Non-pigmented ciliary epithelial cell (primary cell): Measurements from ENCODE around the gene TGFBR1.
"Not testable (repeated sequence)": the region's sequence is repeated elsewhere in the genome, so short reads cannot be mapped to it uniquely, and the experiment has no call there.

Source experiments
- DNase-seq: peaks from one replicate; pipeline ENCODE4 v3.0.0-alpha.2; 2010; ENCODE audit warnings: low read depth

TGFBR1 gene

GRCh38 chr9:99189887-99190596, 85.1 kb downstream of the TGFBR1 start:
- no peak for DNase-seq

DNA sequence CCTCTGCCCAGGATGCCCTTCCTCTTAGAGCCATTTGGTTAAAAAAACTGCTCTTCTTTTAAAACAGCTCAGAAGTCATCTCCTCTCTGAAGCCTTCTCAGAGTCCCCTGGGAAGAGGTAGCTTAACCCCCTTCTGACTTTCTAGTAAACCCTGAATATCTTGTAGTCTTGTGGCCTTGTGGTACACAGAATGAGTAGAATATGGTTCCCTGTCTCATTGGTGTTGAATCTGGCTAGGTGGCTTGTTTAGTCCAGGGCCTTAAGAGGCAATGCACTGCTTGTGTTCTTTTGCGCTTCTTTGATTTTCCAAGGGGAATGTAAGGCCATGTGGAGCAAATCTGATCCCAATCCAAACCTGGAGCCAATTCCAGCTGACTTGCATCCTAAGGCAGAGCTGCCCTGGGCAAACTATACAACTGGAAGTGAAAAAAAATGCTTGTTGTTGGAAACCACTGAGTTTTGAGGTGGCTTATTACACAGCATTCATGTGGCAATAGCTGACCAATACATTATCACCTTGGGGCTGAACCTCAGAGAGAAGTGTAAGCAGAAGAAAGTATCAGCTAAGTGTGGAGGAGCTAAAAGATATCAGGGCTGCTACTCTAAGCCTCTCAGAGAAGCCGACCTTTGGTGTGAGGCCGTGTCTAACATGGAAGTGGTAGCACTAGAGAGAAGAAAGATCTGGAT, 85.8 kb downstream of the TGFBR1 start:
- no peak for DNase-seq

DNA sequence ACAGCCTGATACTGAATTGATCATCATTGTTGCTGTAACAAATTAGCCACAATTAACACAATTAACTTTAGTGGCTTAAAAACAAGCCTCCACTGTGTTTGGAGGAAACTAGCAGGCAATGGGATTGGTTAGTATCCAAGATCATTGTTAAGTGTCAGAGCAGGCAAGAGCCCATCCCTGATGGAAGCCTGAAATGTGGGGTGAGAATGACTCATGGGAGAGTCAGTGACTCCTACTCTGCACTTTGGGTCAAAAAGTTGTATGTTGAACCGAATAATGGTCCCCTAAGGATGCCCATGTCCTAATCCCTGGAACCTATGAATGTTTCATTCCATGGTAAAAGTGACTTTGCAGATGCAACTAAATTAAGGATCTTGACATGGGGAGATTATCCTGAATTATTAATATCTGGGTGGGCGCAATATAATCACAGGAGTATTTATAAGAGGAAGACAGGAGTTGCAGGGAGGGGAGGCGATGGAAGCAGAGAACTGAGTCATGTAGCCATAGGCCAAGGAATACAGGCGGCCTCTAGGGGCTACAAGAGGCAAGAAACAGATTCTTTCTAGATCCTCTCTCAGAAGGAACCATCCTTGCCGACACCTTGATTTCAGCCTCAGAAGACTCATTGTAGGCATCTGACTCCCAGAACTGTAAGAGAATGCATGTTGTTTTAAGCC, 88.0 kb downstream of the TGFBR1 start:
- no peak for DNase-seq

- DNase-seq, result no peak
These were observed 88.5 kb downstream of the TGFBR1 start for GRCh38 chr9:99193466-99193821.

- not testable (repeated sequence) for DNase-seq
These were observed 91.6 kb downstream of the TGFBR1 start for GRCh38 chr9:99196484-99196883.

- DNase-seq, result no peak
These were observed 92.3 kb downstream of the TGFBR1 start for GRCh38 chr9:99197124-99197630.

DNA sequence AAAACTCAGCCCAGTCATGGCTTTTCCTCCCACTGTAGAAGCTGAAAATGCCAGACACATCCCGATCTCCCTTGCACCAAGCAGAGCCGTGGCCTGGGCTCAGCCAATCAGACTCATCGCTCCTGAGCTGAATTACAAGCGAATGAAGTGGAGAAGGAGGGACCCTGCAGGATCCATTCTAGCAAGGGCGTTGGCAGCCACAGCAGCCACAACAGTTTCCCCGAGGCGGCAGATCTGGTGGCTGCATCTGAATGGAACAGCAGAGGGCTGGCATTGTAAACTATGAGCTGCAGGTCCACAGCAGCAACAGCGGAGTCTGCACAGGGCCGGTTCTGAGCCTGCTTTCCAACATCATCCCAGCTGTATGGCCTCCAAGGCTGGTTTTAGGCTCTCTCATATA, 93.1 kb downstream of the TGFBR1 start:
- DNase-seq, result no peak

DNA sequence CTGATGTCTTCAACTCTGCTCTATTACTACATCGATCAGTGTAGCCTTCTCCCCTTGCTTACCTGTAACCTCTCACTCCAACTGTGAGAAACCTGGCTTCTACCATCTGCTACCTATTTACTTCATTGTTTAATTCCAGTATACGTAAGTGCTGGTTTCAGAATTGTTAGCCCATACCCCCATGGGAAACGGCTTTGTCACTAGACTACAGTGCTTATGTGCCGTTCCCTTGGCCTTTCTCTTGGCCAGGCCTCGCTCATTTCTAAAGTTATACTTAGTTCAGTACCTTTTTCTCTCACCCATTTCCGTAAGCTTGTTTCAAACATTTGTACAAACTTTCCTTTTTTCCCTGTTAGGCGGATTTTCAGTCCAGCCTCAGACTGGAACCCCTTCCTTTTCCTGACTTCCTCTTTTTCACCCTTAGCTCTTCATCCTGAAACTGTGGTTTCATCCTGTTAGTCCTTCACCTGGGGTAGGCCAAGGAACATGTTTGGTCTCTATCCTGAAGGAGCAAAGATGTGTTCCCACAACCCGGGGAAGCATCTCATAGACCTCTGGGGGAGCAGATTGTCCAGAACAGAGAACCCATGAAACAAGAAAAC, 95.1 kb downstream of the TGFBR1 start:
- DNase-seq, result no peak

DNA sequence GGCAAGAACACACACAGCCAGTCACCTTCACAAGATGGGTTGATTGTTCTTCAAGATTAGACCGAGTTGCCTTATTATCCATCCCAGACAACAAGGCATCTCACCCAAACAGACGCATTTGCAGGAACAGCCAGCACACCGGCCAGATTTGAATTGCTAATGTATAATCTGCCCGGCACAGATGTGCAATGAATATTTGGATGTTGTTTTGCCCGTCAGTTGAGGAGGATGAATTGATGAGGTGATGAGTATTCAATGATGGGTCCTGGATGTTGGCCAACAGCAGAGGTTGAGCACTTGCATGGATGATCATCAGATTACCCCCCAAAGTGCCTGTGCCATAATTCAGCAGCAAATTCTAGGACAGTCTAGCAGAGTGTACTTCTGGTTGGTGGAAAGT, 96.7 kb downstream of the TGFBR1 start:
- DNase-seq, result no peak
